22Rv1 (cell line): Measurements from ENCODE around the gene SEPHS1.

Experiments
- CTCF ChIP-seq: fragments of 450-650 bp; IDR thresholded peaks from 2 replicates; pipeline ENCODE4 v1.5.1; 2017; ENCODE audit warnings: mild to moderate bottlenecking
- ZFX ChIP-seq: fragments of 450-650 bp; IDR thresholded peaks from 2 replicates; pipeline ENCODE4 v1.6.1; 2017; ENCODE audit warnings: antibody characterized with exemption, borderline replicate concordance

GRCh38 chr10:13340626-13341376 lies 7.3 kb downstream of the SEPHS1 start:
- TF ChIP-seq CTCF (no peak), ZFX (no peak)
